ENCODE data around the gene BOC.

Gene BOC

GRCh38 chr3:113283306-113283705 lies 71.9 kb downstream of the BOC start:
- H3K27ac ChIP-seq (ENCODE audit: low read length): no peak overlapping the region
- no peaks in the 10 kb centered on the region for H3K4me1 ChIP-seq (ENCODE audit: insufficient read depth, low read length)
- no peak overlapping the region for H3K4me3 ChIP-seq (ENCODE audit: low read length)
- peaks cover 31% of the 10 kb centered on the region for H3K36me3 ChIP-seq (ENCODE audit: insufficient read depth, low read depth, low read length)
- no peak overlapping the region for H3K9ac ChIP-seq (ENCODE audit: low read depth, low read length)
- H3K27me3 ChIP-seq (ENCODE audit: insufficient read depth, low read length): no peaks in the 10 kb centered on the region
- no peaks in the 10 kb centered on the region for H3K9me3 ChIP-seq (ENCODE audit: insufficient read depth, low read depth, low read length)

GRCh38 chr3:113284453-113285050 lies 73.2 kb downstream of the BOC start:
- Histone ChIP-seq H3K9me3 (ENCODE audit: insufficient read depth, low read depth, low read length) (no peaks in the 10 kb centered on the region), H3K4me3 (ENCODE audit: low read length) (no peak overlapping the region), H3K9ac (ENCODE audit: low read depth, low read length) (no peak overlapping the region), H3K27me3 (ENCODE audit: insufficient read depth, low read length) (no peaks in the 10 kb centered on the region), H3K36me3 (ENCODE audit: insufficient read depth, low read depth, low read length) (peaks cover 31% of the 10 kb centered on the region), H3K27ac (ENCODE audit: low read length) (no peak overlapping the region), H3K4me1 (ENCODE audit: insufficient read depth, low read length) (no peaks in the 10 kb centered on the region)

- H3K9ac ChIP-seq (ENCODE audit: low read depth, low read length): no peak overlapping the region
- peaks cover 30% of the 10 kb centered on the region for H3K36me3 ChIP-seq (ENCODE audit: insufficient read depth, low read depth, low read length)
- H3K4me1 ChIP-seq (ENCODE audit: insufficient read depth, low read length): no peaks in the 10 kb centered on the region
- no peak overlapping the region for H3K4me3 ChIP-seq (ENCODE audit: low read length)
- H3K27me3 ChIP-seq (ENCODE audit: insufficient read depth, low read length): no peaks in the 10 kb centered on the region
- H3K27ac ChIP-seq (ENCODE audit: low read length): no peak overlapping the region
- no peaks in the 10 kb centered on the region for H3K9me3 ChIP-seq (ENCODE audit: insufficient read depth, low read depth, low read length)
Measured at GRCh38 chr3:113285226-113285625, 73.9 kb downstream of the BOC start.

GRCh38 chr3:113285741-113286140 lies 74.4 kb downstream of the BOC start:
- H3K9me3 ChIP-seq (ENCODE audit: insufficient read depth, low read depth, low read length): no peaks in the 10 kb centered on the region
- no peak overlapping the region for H3K27ac ChIP-seq (ENCODE audit: low read length)
- H3K27me3 ChIP-seq (ENCODE audit: insufficient read depth, low read length): no peaks in the 10 kb centered on the region
- no peak overlapping the region for H3K9ac ChIP-seq (ENCODE audit: low read depth, low read length)
- H3K4me3 ChIP-seq (ENCODE audit: low read length): no peak overlapping the region
- H3K4me1 ChIP-seq (ENCODE audit: insufficient read depth, low read length): no peaks in the 10 kb centered on the region
- peaks cover 25% of the 10 kb centered on the region for H3K36me3 ChIP-seq (ENCODE audit: insufficient read depth, low read depth, low read length)

- no peak overlapping the region for H3K4me3 ChIP-seq (ENCODE audit: low read length)
- no peak overlapping the region for H3K9ac ChIP-seq (ENCODE audit: low read depth, low read length)
- no peaks in the 10 kb centered on the region for H3K9me3 ChIP-seq (ENCODE audit: insufficient read depth, low read depth, low read length)
- no peaks in the 10 kb centered on the region for H3K27me3 ChIP-seq (ENCODE audit: insufficient read depth, low read length)
- H3K36me3 ChIP-seq (ENCODE audit: insufficient read depth, low read depth, low read length): peaks cover 19% of the 10 kb centered on the region
- no peaks in the 10 kb centered on the region for H3K4me1 ChIP-seq (ENCODE audit: insufficient read depth, low read length)
- no peak overlapping the region for H3K27ac ChIP-seq (ENCODE audit: low read length)
Measured at GRCh38 chr3:113286524-113286923, 75.2 kb downstream of the BOC start.

GRCh38 chr3:113287111-113287802 lies 75.9 kb downstream of the BOC start:
- Histone ChIP-seq H3K4me1 (ENCODE audit: insufficient read depth, low read length) (no peaks in the 10 kb centered on the region), H3K36me3 (ENCODE audit: insufficient read depth, low read depth, low read length) (peaks cover 17% of the 10 kb centered on the region), H3K27me3 (ENCODE audit: insufficient read depth, low read length) (no peaks in the 10 kb centered on the region), H3K9ac (ENCODE audit: low read depth, low read length) (no peak overlapping the region), H3K4me3 (ENCODE audit: low read length) (no peak overlapping the region), H3K9me3 (ENCODE audit: insufficient read depth, low read depth, low read length) (no peaks in the 10 kb centered on the region), H3K27ac (ENCODE audit: low read length) (no peak overlapping the region)

- peaks cover 10% of the 10 kb centered on the region for H3K36me3 ChIP-seq (ENCODE audit: insufficient read depth, low read depth, low read length)
- H3K9me3 ChIP-seq (ENCODE audit: insufficient read depth, low read depth, low read length): no peaks in the 10 kb centered on the region
- no peaks in the 10 kb centered on the region for H3K27me3 ChIP-seq (ENCODE audit: insufficient read depth, low read length)
- no peak overlapping the region for H3K27ac ChIP-seq (ENCODE audit: low read length)
- no peak overlapping the region for H3K9ac ChIP-seq (ENCODE audit: low read depth, low read length)
- H3K4me1 ChIP-seq (ENCODE audit: insufficient read depth, low read length): no peaks in the 10 kb centered on the region
- H3K4me3 ChIP-seq (ENCODE audit: low read length): no peak overlapping the region
Measured at GRCh38 chr3:113287803-113288648, 76.7 kb downstream of the BOC start.

- H3K36me3 ChIP-seq (ENCODE audit: insufficient read depth, low read depth, low read length): peaks cover 9% of the 10 kb centered on the region
- no peak overlapping the region for H3K27ac ChIP-seq (ENCODE audit: low read length)
- H3K9me3 ChIP-seq (ENCODE audit: insufficient read depth, low read depth, low read length): no peaks in the 10 kb centered on the region
- H3K27me3 ChIP-seq (ENCODE audit: insufficient read depth, low read length): no peaks in the 10 kb centered on the region
- no peak overlapping the region for H3K9ac ChIP-seq (ENCODE audit: low read depth, low read length)
- no peak overlapping the region for H3K4me3 ChIP-seq (ENCODE audit: low read length)
- no peaks in the 10 kb centered on the region for H3K4me1 ChIP-seq (ENCODE audit: insufficient read depth, low read length)
Measured at GRCh38 chr3:113288881-113289280, 77.5 kb downstream of the BOC start.

- H3K27ac ChIP-seq (ENCODE audit: low read length): no peak overlapping the region
- H3K4me1 ChIP-seq (ENCODE audit: insufficient read depth, low read length): no peaks in the 10 kb centered on the region
- no peaks in the 10 kb centered on the region for H3K27me3 ChIP-seq (ENCODE audit: insufficient read depth, low read length)
- H3K36me3 ChIP-seq (ENCODE audit: insufficient read depth, low read depth, low read length): peaks cover 5% of the 10 kb centered on the region; the same call in 1 of the 2 replicates
- no peaks in the 10 kb centered on the region for H3K9me3 ChIP-seq (ENCODE audit: insufficient read depth, low read depth, low read length)
- no peak overlapping the region for H3K4me3 ChIP-seq (ENCODE audit: low read length)
- H3K9ac ChIP-seq (ENCODE audit: low read depth, low read length): no peak overlapping the region
Measured at GRCh38 chr3:113291572-113291971, 80.2 kb downstream of the BOC start.

GRCh38 chr3:113292933-113293332 lies 81.6 kb downstream of the BOC start:
- no peaks in the 10 kb centered on the region for H3K36me3 ChIP-seq (ENCODE audit: insufficient read depth, low read depth, low read length)
- no peaks in the 10 kb centered on the region for H3K27me3 ChIP-seq (ENCODE audit: insufficient read depth, low read length)
- H3K9me3 ChIP-seq (ENCODE audit: insufficient read depth, low read depth, low read length): no peaks in the 10 kb centered on the region
- no peak overlapping the region for H3K27ac ChIP-seq (ENCODE audit: low read length)
- H3K4me1 ChIP-seq (ENCODE audit: insufficient read depth, low read length): peaks cover 6% of the 10 kb centered on the region; the same call in 1 of the 2 replicates
- no peak overlapping the region for H3K9ac ChIP-seq (ENCODE audit: low read depth, low read length)
- H3K4me3 ChIP-seq (ENCODE audit: low read length): no peak overlapping the region

GRCh38 chr3:113293348-113293747 lies 82.0 kb downstream of the BOC start:
- Histone ChIP-seq H3K9ac (ENCODE audit: low read depth, low read length) (no peak overlapping the region), H3K4me1 (ENCODE audit: insufficient read depth, low read length) (peaks cover 10% of the 10 kb centered on the region; the same call in 1 of the 2 replicates), H3K4me3 (ENCODE audit: low read length) (no peak overlapping the region), H3K27ac (ENCODE audit: low read length) (no peak overlapping the region), H3K27me3 (ENCODE audit: insufficient read depth, low read length) (no peaks in the 10 kb centered on the region), H3K36me3 (ENCODE audit: insufficient read depth, low read depth, low read length) (no peaks in the 10 kb centered on the region), H3K9me3 (ENCODE audit: insufficient read depth, low read depth, low read length) (no peaks in the 10 kb centered on the region)

Data from iPS-20b (cell line).